NCI-H1048 (cell line): ENCODE data around the gene GPRC5A.

Source experiments
- DNase-seq: peaks from one replicate; lab custom pipeline; 2025; lab: John Stamatoyannopoulos, UW

Gene GPRC5A

GRCh38 chr12:12885096-12885792 lies 6.1 kb upstream of the GPRC5A start:
- DNase-seq, result no peak

DNA sequence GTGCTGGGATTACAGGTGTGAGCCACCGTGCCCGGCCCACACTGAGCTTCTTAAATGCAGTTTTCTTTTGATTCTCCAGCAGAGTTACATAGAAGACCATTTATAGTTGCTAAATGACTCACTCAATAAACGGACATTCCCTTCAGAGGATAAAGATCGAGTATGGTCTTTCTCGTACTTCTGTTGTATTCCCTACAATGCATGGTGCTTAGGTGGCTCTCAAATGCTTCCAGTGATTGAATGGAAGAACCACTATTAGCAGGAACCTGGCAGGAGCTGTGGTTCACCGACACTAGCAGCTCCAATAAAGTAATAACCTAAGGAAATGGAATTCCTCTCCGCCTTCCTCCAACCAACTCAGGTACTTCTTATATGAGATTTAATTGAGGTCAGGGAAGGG lies 3.9 kb upstream of the GPRC5A start:
- DNase-seq, result no peak

- DNase-seq, result no peak
Observed at GRCh38 chr12:12889701-12890100, 1.7 kb upstream of the GPRC5A start.

GRCh38 chr12:12890543-12891079 lies 751 bp upstream of the GPRC5A start:
- DNase-seq, result no peak

DNA sequence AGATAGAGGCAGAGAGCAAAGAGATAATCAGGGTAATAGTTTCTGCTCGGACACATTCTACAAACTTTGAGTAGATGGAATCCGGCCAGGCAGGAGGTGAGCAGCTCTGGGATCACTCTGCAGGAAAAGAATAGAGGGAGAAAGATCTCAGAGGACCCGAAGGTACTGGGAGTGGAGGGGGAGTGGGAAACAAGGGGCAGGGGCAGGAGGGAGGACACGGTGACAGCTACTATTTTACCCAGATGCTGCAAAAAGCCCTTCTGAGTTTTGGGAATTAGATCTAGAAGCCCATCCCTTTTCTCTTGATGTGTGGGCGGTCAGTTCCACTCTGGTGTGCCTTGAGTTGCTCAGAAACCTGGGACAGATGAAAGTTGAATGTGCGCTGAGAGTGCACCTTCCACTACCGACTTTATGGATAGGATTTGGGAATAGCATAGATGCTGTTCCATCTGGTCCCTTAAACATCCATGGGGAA lies 556 bp downstream of the GPRC5A start:
- DNase-seq, result no peak

- no peak for DNase-seq
Observed at GRCh38 chr12:12892681-12893141, 1.3 kb downstream of the GPRC5A start.

GRCh38 chr12:12893438-12893837 lies 2.1 kb downstream of the GPRC5A start:
- no peak for DNase-seq

DNA sequence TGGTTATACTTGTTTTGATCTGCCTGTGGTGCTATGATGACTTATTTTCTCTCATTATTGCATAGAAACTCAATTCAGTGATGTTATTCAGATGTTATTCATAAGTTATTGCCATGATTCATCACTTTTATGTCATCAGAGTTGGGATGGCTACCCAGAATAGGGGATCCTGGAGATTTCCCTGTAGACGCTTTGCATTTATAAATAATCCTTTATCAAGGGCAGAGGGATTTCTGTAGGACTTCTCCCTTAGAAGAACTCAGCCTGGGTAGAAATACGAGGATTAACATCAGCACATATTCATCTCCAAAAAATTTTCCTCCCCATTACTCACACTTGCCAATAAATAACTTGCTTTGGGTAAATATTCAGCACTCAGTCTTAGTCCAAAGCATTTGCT lies 4.9 kb downstream of the GPRC5A start:
- DNase-seq, result no peak

GRCh38 chr12:12897302-12897701 lies 5.9 kb downstream of the GPRC5A start:
- no peak for DNase-seq

DNA sequence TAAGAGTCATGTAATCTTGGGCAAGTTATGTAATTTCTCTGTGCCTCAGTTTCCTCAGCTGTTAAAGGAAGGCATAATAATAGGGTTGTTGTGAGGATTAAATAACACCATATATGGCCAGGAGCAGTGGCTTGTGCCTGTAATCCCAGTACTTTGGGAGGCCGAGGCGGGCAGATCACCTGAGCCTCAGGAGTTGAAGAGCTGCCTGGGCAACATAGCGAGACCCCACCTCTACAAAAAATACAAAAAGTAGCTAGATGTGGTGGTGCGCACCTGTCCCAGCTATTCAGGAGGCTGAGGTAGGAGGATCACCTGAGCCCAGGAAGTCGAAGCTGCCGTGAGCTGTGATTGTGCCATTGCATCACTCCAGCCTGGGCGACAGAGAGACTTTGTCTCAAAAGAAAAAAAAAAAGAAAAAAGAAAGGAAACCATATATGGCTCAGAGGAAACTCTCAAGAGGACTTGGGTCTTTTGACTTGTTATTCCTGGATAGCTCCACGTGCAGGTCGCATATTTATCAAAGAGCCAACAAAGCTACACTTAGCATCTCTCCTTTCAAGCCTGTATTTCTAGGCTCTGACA lies 6.9 kb downstream of the GPRC5A start:
- no peak for DNase-seq

- no peak for DNase-seq
Observed at GRCh38 chr12:12898911-12899511, 7.6 kb downstream of the GPRC5A start.

GRCh38 chr12:12899530-12900380 lies 8.4 kb downstream of the GPRC5A start:
- no peak for DNase-seq

DNA sequence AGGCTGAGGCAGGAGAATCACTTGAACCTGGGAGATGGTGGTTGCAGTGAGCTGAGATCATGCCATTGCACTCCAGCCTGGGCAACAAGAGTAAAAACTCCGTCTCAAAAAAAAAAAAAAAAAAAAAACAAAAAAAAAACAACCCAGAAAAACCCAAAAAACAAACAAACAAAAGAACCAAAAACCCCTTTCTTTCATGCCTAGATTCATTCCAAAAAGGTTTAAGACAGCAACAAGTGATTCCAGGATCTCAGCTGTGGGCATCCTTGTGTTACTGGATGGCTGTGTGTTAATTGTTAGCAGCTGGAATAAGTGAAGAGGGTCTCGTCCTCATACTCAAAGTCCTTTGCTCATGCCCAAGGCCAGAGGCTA lies 9.4 kb downstream of the GPRC5A start:
- DNase-seq, result no peak

- no peak for DNase-seq
Observed at GRCh38 chr12:12901158-12901791, 9.9 kb downstream of the GPRC5A start.

GRCh38 chr12:12902036-12902435 lies 10.7 kb downstream of the GPRC5A start:
- DNase-seq, result no peak

GRCh38 chr12:12903642-12904609 lies 12.6 kb downstream of the GPRC5A start:
- DNase-seq, result no peak

DNA sequence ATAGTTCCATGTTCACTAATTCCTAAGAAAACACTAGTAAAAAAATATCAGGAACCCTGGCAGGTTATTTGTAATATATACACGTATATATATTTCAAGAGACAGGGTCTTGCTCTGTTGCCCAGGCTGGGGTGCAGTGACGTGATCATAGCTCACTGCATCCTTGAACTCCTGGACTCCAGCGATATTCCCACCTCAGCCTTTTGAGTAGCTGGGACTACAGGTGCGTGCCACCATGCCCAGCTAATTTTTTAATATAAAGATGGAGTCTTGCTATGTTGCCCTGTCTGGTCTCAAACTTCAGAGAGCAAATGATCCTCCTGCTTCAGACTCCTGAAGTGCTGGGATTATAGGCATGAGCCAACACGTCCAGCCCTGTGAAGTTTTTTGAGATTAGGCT lies 16.2 kb downstream of the GPRC5A start:
- no peak for DNase-seq

- DNase-seq, result no peak
Observed at GRCh38 chr12:12908252-12908651, 16.9 kb downstream of the GPRC5A start.

GRCh38 chr12:12908711-12909110 lies 17.3 kb downstream of the GPRC5A start:
- DNase-seq, result no peak

DNA sequence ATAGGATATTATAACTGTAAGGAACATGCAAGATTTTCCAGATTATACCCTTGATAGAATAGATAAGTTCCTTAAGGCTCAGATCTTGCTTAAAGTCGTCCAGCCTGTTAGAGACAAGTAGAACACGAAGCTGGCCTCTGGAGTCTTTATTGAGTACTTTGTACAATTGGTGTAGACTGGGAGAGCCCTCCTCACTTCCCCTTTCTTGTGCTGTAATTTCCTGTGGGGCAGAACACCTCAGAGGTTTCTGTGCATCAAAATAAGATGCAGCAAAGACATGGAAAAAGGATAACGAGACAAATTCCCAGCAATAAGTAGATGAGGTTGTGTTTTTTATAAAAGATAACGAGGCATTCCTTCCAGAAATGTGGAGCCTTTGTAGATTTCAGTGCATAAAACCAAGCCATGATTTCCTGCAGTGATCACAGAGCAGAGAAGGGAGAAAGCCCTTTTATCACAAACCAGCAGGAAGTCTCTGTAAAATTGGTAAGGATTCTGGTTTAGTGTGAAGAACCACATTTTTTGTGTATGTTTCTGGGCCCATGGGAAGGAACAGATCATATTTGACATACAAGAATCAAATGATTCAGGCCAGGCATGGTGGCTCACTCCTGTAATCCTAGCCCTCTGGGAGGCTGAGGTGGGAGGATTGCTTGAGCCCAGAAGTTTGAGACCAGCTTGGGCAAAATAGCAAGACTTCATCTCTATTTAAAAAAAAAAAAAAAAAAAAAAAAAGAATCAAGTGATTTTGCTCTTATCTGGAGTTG lies 18.0 kb downstream of the GPRC5A start:
- no peak for DNase-seq
